Stimulated activated naive CD8-positive, alpha-beta T cell treated with anti-CD3 and anti-CD28 coated beads, Interleukin-15, Interleukin-2, amounts not matched to agents 100 U/mL and 50 U/mL, for 24 hours (primary cell): ENCODE data around the gene ZNF266.

Experiments
- ATAC-seq: fragments of 150-1000 bp; cut with Tn5 transposase; one replicate; pipeline ENCODE4 v1.10.0; 2021
- DNase-seq: peaks from one replicate; pipeline ENCODE4 v3.0.0; 2021

ZNF266 gene

GRCh38 chr19:9435279-9436268 lies at the start of gene ZNF266:
Gene ZNF266, minus strand, starts transcription at chr19:9435573. Its CDS starts 15,484 bp downstream, at chr19:9420089.
- DNase-seq (peak; percentile 93), ATAC-seq (peak; percentile 89)

- DNase-seq = no peak
- ATAC-seq = no peak
Measured at GRCh38 chr19:9485140-9485539, 49.8 kb upstream of the ZNF266 start.

- no peak for DNase-seq
- no peak for ATAC-seq
Measured at GRCh38 chr19:9474975-9475374, 39.6 kb upstream of the ZNF266 start.

GRCh38 chr19:9467161-9467560 lies 31.8 kb upstream of the ZNF266 start:
- DNase-seq (no peak), ATAC-seq (no peak)

- no peak for DNase-seq
Measured at GRCh38 chr19:9461938-9462337, 26.6 kb upstream of the ZNF266 start.

GRCh38 chr19:9456018-9456689 lies 20.8 kb upstream of the ZNF266 start:
- ATAC-seq = no peak
- no peak for DNase-seq

More at GRCh38 chr19:9461938-9462337, 26.6 kb upstream of the ZNF266 start:
- no peak for ATAC-seq

GRCh38 chr19:9453953-9454352 lies 18.6 kb upstream of the ZNF266 start:
- ATAC-seq = no peak
- DNase-seq = no peak

- no peak for DNase-seq
- ATAC-seq = no peak
Measured at GRCh38 chr19:9445037-9445436, 9.7 kb upstream of the ZNF266 start.

- DNase-seq = no peak
- ATAC-seq = no peak
Measured at GRCh38 chr19:9436358-9436757, 985 bp upstream of the ZNF266 start.

GRCh38 chr19:9431475-9431874 lies 3.9 kb downstream of the ZNF266 start:
- DNase-seq = peak; percentile 38
- no peak for ATAC-seq

GRCh38 chr19:9430444-9430843 lies 4.9 kb downstream of the ZNF266 start:
- ATAC-seq = no peak

GRCh38 chr19:9427941-9428340 lies 7.4 kb downstream of the ZNF266 start:
- DNase-seq (no peak), ATAC-seq (no peak)

More at GRCh38 chr19:9430444-9430843, 4.9 kb downstream of the ZNF266 start:
- no peak for DNase-seq

GRCh38 chr19:9413240-9413954 lies 22.0 kb downstream of the ZNF266 start:
- no peak for DNase-seq
- no peak for ATAC-seq

- DNase-seq (no peak), ATAC-seq (no peak)
Measured at GRCh38 chr19:9407827-9408226, 27.5 kb downstream of the ZNF266 start.

- ATAC-seq = peak; percentile 65
- peak; percentile 68 for DNase-seq
Measured at GRCh38 chr19:9406798-9407352, 28.5 kb downstream of the ZNF266 start.

- DNase-seq = no peak
- ATAC-seq = no peak
Measured at GRCh38 chr19:9381361-9381785, 54.0 kb downstream of the ZNF266 start.

GRCh38 chr19:9370738-9371619 lies 64.4 kb downstream of the ZNF266 start:
- no peak for DNase-seq

GRCh38 chr19:9362905-9363304 lies 72.5 kb downstream of the ZNF266 start, which contains the start of gene ZNF177:
Gene ZNF177, plus strand, starts transcription at chr19:9363013. Its CDS starts 15,299 bp downstream, at chr19:9378312.
- peak; percentile 7 for DNase-seq
- ATAC-seq = no peak

More at GRCh38 chr19:9370738-9371619, 64.4 kb downstream of the ZNF266 start:
- ATAC-seq = no peak
